NB4 (cell line): ENCODE data around the gene IRAK1BP1.

Experiments
- DNase-seq: peaks from one replicate; pipeline ENCODE4 v3.0.0; 2010; ENCODE audit warnings: low read depth
- H3K4me3 ChIP-seq: one replicate; pipeline ENCODE4 v1.5.1; 2011; ENCODE audit warnings: mild to moderate bottlenecking, low read depth, low read length, moderate library complexity
- CTCF ChIP-seq: IDR thresholded peaks from one replicate; pipeline ENCODE4 v1.5.1; 2012; ENCODE audit warnings: low read depth, low read length
- MYC ChIP-seq: IDR thresholded peaks from 2 replicates; pipeline ENCODE4 v1.6.1; 2011; ENCODE audit warnings: low read depth, low read length
- POLR2A ChIP-seq: IDR thresholded peaks from 2 replicates; pipeline ENCODE4 v1.6.1; 2011; ENCODE audit warnings: mild to moderate bottlenecking; ENCODE audit not compliant: insufficient read length; ENCODE audit errors: extremely low read depth
- TF ChIP-seq, protein P1 (sequence below): IDR thresholded peaks from 2 replicates; pipeline ENCODE4 v1.6.1; 2011; ENCODE audit warnings: low read depth, low read length

Gene IRAK1BP1

DNA sequence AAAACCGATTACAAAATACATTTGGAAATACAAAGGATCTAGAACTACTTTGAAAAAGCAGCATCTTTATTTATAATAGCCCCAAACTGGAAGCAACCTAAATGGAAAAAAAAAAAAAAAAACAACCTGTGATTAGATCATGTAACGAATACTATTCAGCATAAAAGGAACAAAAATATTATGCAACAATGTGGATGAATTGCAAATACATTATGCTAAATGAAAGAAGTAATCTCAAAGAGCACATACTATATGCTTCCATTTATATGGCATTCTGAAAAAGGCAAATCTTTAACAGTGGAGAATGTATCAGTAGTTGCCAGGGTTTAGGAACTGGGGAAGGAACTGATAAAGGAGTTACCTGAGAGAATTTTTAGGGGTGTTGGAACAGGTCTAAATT lies 28.9 kb downstream of the IRAK1BP1 start:
- no peak for DNase-seq
- TF ChIP-seq POLR2A (no peak), MYC (no peak), CTCF (no peak)
- no peak overlapping the region for H3K4me3 ChIP-seq

DNA sequence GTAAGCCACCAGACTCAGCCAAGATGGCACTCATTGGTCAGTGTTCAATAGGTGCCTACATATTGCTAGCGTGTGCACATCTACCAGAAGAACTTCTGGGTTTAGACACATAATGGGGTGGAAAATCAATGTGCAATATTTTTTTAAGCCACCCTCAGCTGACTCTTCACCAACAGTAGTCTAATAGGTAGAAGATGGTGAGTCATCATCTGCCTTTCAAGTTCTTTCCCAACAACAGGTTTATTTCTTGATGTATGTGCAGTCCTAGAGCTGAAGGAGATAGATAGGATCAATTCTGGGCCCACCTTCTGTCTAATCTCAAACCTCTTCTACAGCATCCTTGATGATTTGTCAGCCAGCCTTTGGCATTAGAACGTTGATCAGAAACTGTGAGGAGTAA lies 41.3 kb downstream of the IRAK1BP1 start:
- TF ChIP-seq MYC: no peak
- TF ChIP-seq, protein P1, sequence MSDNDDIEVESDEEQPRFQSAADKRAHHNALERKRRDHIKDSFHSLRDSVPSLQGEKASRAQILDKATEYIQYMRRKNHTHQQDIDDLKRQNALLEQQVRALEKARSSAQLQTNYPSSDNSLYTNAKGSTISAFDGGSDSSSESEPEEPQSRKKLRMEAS: no peak
- TF ChIP-seq CTCF: no peak
- TF ChIP-seq POLR2A: no peak
- H3K4me3 ChIP-seq: no peak overlapping the region

GRCh38 chr6:78909391-78909790 lies 42.0 kb downstream of the IRAK1BP1 start:
- TF ChIP-seq, protein P1: no peak
- peak; percentile 2 for TF ChIP-seq CTCF
- no peak overlapping the region for H3K4me3 ChIP-seq
- DNase-seq: peak; percentile 74

More for the DNA sequence above, 41.3 kb downstream of the IRAK1BP1 start:
- DNase-seq: no peak

DNA sequence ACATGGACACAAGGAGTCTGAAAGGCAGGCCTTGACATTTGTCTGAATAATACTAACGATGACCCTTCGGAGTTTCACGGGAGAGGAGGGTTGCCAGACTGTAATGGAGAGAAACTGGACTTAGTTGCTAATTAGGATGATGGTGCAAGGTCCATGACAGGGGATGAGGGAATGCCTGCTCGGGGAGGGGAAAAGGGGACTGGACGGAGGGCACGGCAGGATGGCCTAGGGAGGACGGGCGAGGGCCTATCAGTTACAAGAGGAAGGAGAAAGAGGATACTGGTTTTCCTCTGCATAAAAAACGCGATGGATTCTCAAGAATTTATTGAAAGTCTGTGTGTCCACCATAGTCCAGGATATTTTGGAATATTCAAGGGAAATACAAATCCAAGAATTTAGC lies 42.7 kb downstream of the IRAK1BP1 start:
- H3K4me3 ChIP-seq: no peak overlapping the region
- TF ChIP-seq CTCF: no peak
- TF ChIP-seq, protein P1: no peak
- TF ChIP-seq MYC: no peak
- no peak for TF ChIP-seq POLR2A
- no peak for DNase-seq

DNA sequence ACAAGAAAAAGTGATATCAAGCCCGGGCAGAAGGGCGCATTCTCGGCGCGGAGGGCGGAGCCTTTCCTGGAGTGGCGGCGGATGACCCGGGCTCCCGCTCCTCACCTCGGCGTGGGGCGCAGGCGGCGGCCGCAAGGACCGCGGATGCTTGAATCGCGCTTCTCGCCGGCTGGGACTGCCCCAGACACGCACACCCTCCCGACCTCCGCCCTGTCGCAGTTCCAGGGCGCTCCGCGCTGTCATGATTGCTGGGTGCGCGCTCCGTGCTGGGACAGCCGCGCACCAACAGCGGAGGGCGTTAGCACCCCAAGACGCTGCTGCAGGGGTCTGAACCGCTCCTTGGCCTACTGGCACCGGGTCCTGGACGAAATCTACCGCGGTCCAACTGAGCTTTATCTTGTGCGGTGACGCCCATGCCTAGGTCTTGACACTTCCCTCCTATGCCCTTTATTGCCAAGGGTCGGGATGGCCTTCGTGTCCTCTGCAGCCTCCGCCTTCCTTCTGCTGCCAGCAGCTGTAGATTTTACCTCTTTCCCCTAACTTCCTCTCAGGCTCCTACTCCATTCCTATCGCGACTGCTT lies 43.3 kb downstream of the IRAK1BP1 start:
- no peak for DNase-seq
- no peak for TF ChIP-seq CTCF
- no peak overlapping the region for H3K4me3 ChIP-seq

DNA sequence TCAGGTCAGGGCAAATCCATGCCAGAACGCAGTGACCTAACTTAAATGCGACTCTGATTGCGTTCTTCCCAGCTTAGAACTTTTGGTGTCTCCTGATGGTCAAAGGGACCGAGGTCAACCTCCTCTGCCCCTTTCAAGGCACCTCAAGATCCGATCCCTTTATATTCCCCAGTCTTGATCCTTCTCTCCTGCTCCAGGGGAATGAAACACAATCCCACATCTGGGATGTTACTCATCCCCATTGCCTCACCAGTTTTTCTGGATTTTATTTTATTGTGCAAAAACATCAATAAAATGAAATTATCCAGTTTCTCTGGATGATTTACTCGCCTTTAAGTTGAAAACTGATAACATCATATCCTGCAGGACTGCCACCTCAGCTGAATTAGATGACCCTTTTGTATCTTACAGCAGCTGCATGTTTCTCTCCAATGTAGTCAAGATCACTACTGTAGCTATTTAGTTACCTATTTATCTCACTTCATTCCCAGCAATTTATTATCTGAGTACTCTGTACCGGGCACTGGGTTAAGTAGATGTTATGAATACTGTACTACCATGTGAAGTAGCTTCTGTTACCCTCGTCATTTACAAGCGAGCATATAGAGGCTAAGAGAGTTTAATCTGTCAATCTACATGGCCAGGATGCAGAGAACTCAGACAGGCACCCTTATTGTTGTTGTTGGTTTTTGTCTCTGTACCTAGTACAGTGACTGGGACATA lies 44.0 kb downstream of the IRAK1BP1 start:
- TF ChIP-seq POLR2A (no peak), MYC (no peak), CTCF (no peak)
- TF ChIP-seq, protein P1: no peak
- no peak for DNase-seq
- H3K4me3 ChIP-seq: no peak overlapping the region
